Endothelial cell of umbilical vein (primary cell): ENCODE data around the gene FNBP1.

ENCODE experiments used
- EZH2 ChIP-seq: IDR thresholded peaks from 2 replicates; pipeline ENCODE4 v1.6.1; 2012; ENCODE audit warnings: borderline replicate concordance, low read depth, mild to moderate bottlenecking, moderate library complexity, low read length, inconsistent platforms; ENCODE audit not compliant: severe bottlenecking
- FOS ChIP-seq: IDR thresholded peaks from 2 replicates; pipeline ENCODE4 v1.6.1; 2011; ENCODE audit warnings: mild to moderate bottlenecking, low read length, moderate library complexity, borderline replicate concordance; ENCODE audit not compliant: insufficient read depth
- MAX ChIP-seq: IDR thresholded peaks from 2 replicates; pipeline ENCODE4 v1.6.1; 2011; ENCODE audit not compliant: insufficient read depth, insufficient read length
- POLR2A ChIP-seq: IDR thresholded peaks from 2 replicates; pipeline ENCODE4 v1.6.1; 2012; ENCODE audit warnings: low read depth, mild to moderate bottlenecking, control low read depth, low read length
- POLR2AphosphoS5 ChIP-seq: IDR thresholded peaks from 2 replicates; pipeline ENCODE4 v1.6.1; 2012; ENCODE audit warnings: low read depth, mild to moderate bottlenecking, control low read depth, low read length, moderate library complexity; ENCODE audit not compliant: insufficient read depth
- TF ChIP-seq, protein P1 (sequence below), 2 donors: IDR thresholded peaks; 1 replicate in 1 of 2; 2 replicates in 1 of 2; pipeline ENCODE4 v1.5.1; 2011; ENCODE audit warnings: low read length in 2 of 2, mild to moderate bottlenecking in 2 of 2, moderate library complexity in 2 of 2, control low read depth in 1 of 2, inconsistent platforms in 1 of 2, low read depth in 1 of 2; ENCODE audit not compliant: insufficient read depth in 1 of 2; ENCODE audit errors: extremely low read depth in 1 of 2

GRCh38 chr9:130054325-130054786 lies 11.4 kb upstream of the FNBP1 start:
- TF ChIP-seq, protein P1, sequence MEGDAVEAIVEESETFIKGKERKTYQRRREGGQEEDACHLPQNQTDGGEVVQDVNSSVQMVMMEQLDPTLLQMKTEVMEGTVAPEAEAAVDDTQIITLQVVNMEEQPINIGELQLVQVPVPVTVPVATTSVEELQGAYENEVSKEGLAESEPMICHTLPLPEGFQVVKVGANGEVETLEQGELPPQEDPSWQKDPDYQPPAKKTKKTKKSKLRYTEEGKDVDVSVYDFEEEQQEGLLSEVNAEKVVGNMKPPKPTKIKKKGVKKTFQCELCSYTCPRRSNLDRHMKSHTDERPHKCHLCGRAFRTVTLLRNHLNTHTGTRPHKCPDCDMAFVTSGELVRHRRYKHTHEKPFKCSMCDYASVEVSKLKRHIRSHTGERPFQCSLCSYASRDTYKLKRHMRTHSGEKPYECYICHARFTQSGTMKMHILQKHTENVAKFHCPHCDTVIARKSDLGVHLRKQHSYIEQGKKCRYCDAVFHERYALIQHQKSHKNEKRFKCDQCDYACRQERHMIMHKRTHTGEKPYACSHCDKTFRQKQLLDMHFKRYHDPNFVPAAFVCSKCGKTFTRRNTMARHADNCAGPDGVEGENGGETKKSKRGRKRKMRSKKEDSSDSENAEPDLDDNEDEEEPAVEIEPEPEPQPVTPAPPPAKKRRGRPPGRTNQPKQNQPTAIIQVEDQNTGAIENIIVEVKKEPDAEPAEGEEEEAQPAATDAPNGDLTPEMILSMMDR (IDR thresholded peaks at IDR 0.05; ENCODE audit: extremely low read depth in 1 of 2, insufficient read depth in 1 of 2, low read depth in 1 of 2, low read length in 2 of 2): no peak
- TF ChIP-seq POLR2A: no peak
- no peak for TF ChIP-seq EZH2
- TF ChIP-seq MAX: no peak
- TF ChIP-seq POLR2AphosphoS5: no peak
- no peak for TF ChIP-seq FOS
